Activated CD4-positive, alpha-beta T cell treated with anti-CD3 and anti-CD28 coated beads, Interleukin-2, amount 10 ng/mL, durations not matched to agents 24 days and 14 days (primary cell): Measurements from ENCODE around the gene STARD7. TPM values are rescaled to one million over a fixed set of nuclear protein-coding genes. Genes with fewer than 3 reads are reported as not detected.
A peak's percentile ranks its signal among the peaks of the same experiment; 100 is the strongest.
"Not testable (repeated sequence)": the region's sequence is repeated elsewhere in the genome, so short reads cannot be mapped to it uniquely, and the experiment has no call there.

Experiments
- DNase-seq: peaks from one replicate; pipeline ENCODE4 v3.0.0; 2022
- H3K27ac Mint-ChIP-seq: one replicate; pipeline ENCODE4 v1.8.0; 2022; ENCODE audit warnings: mild to moderate bottlenecking, mixed read lengths
- H3K27me3 Mint-ChIP-seq: one replicate; pipeline ENCODE4 v1.8.0; 2022; ENCODE audit warnings: mixed read lengths
- H3K36me3 Mint-ChIP-seq: one replicate; pipeline ENCODE4 v1.8.0; 2022; ENCODE audit warnings: low read depth, mild to moderate bottlenecking, mixed read lengths
- H3K4me1 Mint-ChIP-seq: one replicate; pipeline ENCODE4 v1.8.0; 2021; ENCODE audit warnings: mixed read lengths
- H3K4me3 Mint-ChIP-seq: one replicate; pipeline ENCODE4 v1.8.0; 2022; ENCODE audit warnings: mild to moderate bottlenecking, moderate library complexity, mixed read lengths
- H3K9me3 Mint-ChIP-seq: one replicate; pipeline ENCODE4 v1.8.0; 2021; ENCODE audit warnings: mixed read lengths
- intact Hi-C: fragments of 100-400 bp; cut with micrococcal nuclease; formaldehyde crosslinking; loops from one replicate; pipeline ENCODE4 v1.15.1; 2023
- total RNA-seq: library from RNA; stranded (reverse); gene quantifications from 2 replicates; pipeline ENCODE4 v1.2.3, GENCODE V29; 2022

STARD7 gene
- total RNA-seq, 1 donor from 2014 or later, result 212 TPM

DNA sequence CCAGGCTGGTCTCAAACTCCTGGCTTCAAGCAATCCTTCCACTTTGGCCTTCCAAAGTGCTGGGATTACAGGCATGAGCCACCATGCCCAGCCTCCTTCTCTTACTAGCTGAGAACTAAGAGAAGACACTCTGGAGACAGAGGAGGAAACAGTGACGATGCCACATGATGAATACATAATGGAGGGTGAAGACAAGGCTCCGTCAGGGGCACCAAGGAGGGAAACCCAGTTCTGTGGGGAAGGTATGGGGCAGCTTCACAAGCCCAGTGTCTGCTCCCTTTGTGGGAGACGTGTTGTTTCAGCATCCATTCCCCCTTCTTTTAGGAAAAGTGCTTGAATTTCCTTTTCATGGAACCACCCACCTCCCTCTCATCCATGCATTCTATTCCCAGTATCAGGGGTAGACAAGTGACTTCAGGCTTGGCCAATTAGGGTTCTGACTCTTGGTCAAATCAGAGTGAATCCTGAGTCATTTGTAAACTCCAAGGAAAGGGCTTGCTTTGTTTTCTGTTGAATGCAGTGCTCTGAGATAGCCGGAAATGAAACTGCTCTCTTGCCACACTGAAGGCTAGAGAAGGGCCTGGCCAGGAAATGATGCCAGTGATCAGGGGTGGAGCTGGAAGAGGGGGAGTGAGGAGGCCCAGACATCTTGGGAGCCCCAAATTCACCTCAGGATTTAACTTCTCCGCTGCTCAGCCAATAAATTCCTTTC lies 33.4 kb upstream of the STARD7 start:
- Mint-ChIP-seq H3K27ac (peak overlapping the region; percentile 93), H3K4me1 (peaks cover 45% of the 10 kb centered on the region), H3K27me3 (no peaks in the 10 kb centered on the region), H3K4me3 (peak overlapping the region; percentile 69), H3K36me3 (peaks cover 22% of the 10 kb centered on the region), H3K9me3 (peaks cover 9% of the 10 kb centered on the region)
- intact Hi-C loops, result loop anchor here (1.0 to 2.0 kb wide), 2 partner anchors 24 to 33 kb away; partner anchors contain the start of genes CIAO1 and STARD7
- DNase-seq, result peak; percentile 89

DNA sequence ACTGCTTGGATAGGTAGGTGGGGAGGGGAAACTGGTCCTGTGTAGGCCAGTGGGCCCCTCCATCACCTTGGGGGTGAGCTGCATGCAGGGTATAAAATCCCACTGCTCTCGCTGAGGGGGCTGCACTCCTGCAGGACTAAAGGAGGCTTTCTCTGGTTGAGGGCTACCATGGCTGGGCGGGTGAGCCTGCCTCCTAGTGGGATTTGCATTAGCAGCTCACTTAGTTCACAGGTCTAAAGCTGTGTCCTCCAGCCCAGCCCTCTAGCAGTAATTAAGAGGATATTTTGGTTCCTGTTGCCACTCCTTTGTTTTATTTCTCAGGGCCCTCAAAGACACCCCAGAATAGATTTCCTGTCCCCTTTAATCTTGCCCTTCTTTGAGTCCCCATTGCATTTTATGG lies 32.6 kb upstream of the STARD7 start:
- no peak for DNase-seq
- no peaks in the 10 kb centered on the region for H3K27me3 Mint-ChIP-seq
- peak overlapping the region; percentile 69 for H3K4me3 Mint-ChIP-seq
- H3K4me1 Mint-ChIP-seq, result peaks cover 39% of the 10 kb centered on the region
- peak overlapping the region; percentile 93 for H3K27ac Mint-ChIP-seq
- H3K36me3 Mint-ChIP-seq, result peaks cover 22% of the 10 kb centered on the region
- intact Hi-C loops, result no loop called here
- H3K9me3 Mint-ChIP-seq, result peaks cover 9% of the 10 kb centered on the region

DNA sequence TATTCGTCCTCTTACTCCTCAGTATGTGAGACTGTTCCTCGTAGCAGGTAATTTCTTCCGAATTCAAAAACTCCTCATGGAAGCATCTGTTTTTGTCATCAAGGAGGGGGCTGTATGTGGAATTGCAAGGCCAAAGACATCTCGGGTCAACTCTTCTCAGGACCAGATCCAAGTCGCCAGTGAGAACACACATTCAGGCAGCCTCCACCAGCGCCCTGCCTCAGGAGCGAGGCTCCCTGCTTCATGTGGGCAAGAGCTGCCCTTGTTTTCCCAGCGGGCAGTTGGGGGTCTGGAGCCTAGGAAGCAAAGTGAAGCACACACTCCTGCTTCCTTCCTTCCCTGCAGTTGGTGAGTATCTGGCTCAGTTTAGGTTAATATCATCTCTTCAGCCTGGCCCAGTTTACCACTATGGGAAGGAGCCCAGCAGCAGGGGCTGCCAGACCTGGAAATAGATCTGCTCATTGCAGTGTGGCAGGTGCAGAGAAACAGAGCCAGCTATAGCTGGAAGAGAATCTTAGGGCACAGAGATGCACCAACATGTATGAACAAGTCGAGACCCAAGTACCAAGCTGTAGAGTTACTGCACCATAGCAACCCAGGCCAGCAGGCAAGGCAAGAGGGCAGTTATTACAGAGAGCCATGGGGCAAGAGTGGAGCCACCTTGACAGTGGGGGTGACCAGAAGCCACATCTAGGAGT lies 31.9 kb upstream of the STARD7 start:
- Mint-ChIP-seq H3K4me1 (peaks cover 31% of the 10 kb centered on the region), H3K9me3 (peaks cover 2% of the 10 kb centered on the region), H3K27ac (peak overlapping the region; percentile 53), H3K36me3 (peaks cover 14% of the 10 kb centered on the region), H3K4me3 (no peak overlapping the region), H3K27me3 (no peaks in the 10 kb centered on the region)
- intact Hi-C loops, result no loop called here
- no peak for DNase-seq

DNA sequence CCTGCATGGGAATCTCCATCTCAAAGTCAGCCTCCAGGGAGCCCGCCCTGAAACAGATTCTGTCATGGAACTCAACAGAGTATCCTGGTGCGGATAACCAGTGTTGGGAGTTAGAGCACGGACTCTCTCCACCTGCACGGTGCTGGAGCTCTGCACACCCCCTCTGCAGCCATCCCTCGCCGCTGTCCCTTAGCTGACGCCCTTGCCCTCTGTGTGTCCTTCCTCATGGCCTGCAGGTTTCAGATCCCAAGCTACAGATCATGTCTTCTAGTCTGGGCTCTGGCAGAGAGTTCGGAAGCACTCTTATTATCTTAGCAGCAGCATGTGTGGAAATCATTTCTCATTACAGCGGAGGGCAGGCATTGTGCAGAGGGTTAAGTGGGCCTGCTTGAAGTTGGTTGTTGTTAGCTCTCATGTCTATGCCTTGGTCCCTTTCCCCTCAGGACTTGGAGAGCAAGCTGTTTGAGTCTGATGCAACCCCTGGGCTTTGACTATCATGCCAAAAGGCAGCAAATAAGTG lies 31.2 kb upstream of the STARD7 start:
- Mint-ChIP-seq H3K27me3 (no peaks in the 10 kb centered on the region), H3K4me1 (peaks cover 29% of the 10 kb centered on the region), H3K9me3 (no peaks in the 10 kb centered on the region), H3K36me3 (peaks cover 11% of the 10 kb centered on the region), H3K27ac (peak overlapping the region; percentile 66), H3K4me3 (no peak overlapping the region)
- DNase-seq, result no peak
- intact Hi-C loops, result no loop called here

DNA sequence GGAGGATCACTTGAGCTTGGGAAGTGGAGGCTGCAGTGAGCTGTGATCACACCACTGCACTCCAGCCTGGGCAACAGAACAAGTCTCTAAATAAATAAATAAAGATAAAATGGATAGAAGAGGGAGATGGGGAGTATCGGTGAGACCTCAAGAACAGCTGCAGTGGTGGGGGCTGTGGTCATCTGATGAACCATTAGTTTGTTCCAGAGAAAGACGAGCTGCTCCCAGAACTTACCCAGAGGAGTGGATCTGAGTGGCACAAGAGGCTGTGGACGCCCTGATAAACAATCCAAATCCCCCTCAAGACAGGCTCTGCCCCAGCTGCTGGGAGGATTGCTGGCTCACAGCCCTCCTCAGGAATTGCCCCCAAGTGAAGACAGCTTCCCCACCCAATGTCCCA lies 30.5 kb upstream of the STARD7 start:
- intact Hi-C loops, result no loop called here

DNA sequence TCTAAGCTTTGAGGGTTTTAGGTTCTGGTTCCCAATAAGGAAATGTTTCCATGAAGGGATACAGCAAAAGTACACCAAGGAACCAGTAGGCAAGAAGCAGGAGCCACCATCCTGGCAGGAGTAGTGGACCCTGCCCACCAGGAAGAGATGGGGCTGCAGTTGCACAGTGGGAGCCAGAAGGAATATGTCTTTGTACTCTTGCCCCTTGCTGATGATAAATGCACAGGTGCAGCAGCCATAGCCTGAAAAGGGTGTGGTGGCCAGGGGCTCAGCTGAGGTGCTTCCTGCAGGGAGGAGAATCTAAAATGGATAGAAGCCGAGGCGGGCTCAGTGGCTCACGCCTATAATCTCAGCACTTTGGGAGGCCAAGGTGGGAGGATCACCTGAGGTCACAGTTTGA lies 29.6 kb upstream of the STARD7 start:
- Mint-ChIP-seq H3K36me3 (peaks cover 5% of the 10 kb centered on the region), H3K9me3 (no peaks in the 10 kb centered on the region), H3K4me1 (peaks cover 27% of the 10 kb centered on the region), H3K27ac (no peak overlapping the region), H3K27me3 (no peaks in the 10 kb centered on the region), H3K4me3 (no peak overlapping the region)
- intact Hi-C loops, result no loop called here
- no peak for DNase-seq

More for the DNA sequence above, 30.5 kb upstream of the STARD7 start:
- no peak for DNase-seq
- Mint-ChIP-seq H3K4me3 (no peak overlapping the region), H3K4me1 (peaks cover 28% of the 10 kb centered on the region), H3K27ac (no peak overlapping the region), H3K27me3 (no peaks in the 10 kb centered on the region), H3K9me3 (no peaks in the 10 kb centered on the region), H3K36me3 (peaks cover 7% of the 10 kb centered on the region)

DNA sequence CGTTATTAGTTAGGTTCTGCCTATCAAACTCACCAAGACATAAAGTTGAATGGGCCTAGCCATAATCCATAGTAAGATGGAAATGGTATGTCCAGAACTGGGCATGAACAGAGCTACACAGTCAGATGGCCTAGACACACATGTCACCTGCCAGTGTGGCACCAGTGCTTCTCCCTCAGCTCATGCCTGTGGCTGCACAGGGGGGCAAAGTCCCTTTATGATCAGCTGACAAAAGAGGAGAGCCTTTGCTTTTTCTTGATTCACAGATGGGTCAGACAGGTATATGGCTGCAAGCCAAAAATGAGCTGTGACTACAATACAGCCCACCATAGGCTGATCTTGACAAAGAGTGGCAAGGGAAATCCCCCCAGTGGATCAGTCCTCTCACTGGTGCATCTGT lies 28.3 kb upstream of the STARD7 start:
- Mint-ChIP-seq H3K9me3 (no peaks in the 10 kb centered on the region), H3K4me1 (peaks cover 14% of the 10 kb centered on the region), H3K4me3 (no peak overlapping the region), H3K27ac (no peak overlapping the region), H3K36me3 (no peaks in the 10 kb centered on the region), H3K27me3 (no peaks in the 10 kb centered on the region)
- DNase-seq, result no peak
- intact Hi-C loops, result no loop called here

DNA sequence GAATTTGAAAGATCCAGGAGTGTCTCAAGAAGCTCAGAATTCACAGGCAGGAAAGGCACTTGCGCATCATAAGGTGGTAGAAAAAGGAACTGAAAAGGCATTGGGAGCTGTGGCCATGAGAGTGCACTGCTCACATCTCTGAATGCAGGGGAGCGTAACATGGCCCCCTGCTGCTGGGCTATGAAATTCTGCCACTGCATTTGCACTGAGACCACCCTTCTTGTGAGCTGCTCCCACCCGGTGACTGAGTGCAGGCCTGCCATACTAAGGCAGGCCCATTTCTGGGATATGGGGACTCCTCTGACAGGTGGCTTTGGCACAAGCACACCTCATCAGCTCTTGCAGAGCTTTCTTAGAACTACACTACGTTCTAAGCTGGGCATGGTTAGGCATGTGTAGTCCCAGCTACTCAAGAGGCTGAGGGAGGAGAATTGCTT lies 25.3 kb upstream of the STARD7 start:
- Mint-ChIP-seq H3K27ac (no peak overlapping the region), H3K9me3 (no peaks in the 10 kb centered on the region), H3K36me3 (no peaks in the 10 kb centered on the region), H3K4me3 (no peak overlapping the region), H3K4me1 (no peaks in the 10 kb centered on the region), H3K27me3 (no peaks in the 10 kb centered on the region)
- no peak for DNase-seq
- intact Hi-C loops, result no loop called here

DNA sequence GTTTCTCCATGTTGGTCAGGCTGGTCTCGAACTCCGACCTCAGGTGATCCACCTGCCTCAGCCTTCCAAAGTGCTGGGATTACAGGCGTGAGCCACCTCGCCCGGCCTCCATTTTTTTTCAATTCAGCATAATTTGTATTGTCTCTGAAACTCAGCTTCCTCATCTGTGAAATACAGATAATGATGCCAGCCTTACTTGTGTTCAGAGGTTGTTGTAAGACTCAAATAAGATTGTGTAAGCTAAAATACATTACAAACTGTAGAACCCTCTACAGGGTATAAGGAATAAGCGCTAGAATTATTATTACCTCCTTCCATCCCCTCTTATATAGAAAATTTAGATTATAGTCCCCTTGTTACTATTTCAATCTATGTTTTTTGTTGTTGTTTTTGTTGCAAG lies 24.8 kb upstream of the STARD7 start:
- no peaks in the 10 kb centered on the region for H3K9me3 Mint-ChIP-seq
- no peaks in the 10 kb centered on the region for H3K4me1 Mint-ChIP-seq
- H3K36me3 Mint-ChIP-seq, result no peaks in the 10 kb centered on the region
- intact Hi-C loops, result no loop called here
- H3K27me3 Mint-ChIP-seq, result no peaks in the 10 kb centered on the region
- H3K4me3 Mint-ChIP-seq, result no peak overlapping the region
- H3K27ac Mint-ChIP-seq, result no peak overlapping the region
- DNase-seq, result no peak

DNA sequence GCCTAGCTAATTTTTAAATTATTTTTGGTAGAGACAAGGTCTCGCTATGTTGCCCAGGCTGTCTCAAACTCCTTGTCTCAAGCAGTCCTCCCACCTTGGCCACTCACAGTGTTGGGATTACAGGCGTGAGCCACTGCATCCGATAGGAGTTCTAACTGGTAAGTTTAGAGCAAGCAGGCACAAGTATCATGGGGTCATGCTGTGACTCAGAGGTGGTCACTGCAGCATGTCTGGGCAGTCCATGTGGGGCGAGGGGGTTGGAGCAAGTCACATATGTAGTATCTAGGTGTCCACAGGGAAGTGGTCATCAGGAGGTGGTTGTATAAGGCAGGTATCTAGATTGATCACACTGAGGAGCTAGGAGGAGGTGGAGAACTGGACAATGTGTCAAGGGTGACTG lies 22.7 kb upstream of the STARD7 start:
- Mint-ChIP-seq H3K36me3 (no peaks in the 10 kb centered on the region), H3K9me3 (no peaks in the 10 kb centered on the region), H3K4me3 (no peak overlapping the region), H3K4me1 (no peaks in the 10 kb centered on the region), H3K27ac (no peak overlapping the region), H3K27me3 (no peaks in the 10 kb centered on the region)
- intact Hi-C loops, result no loop called here
- no peak for DNase-seq

DNA sequence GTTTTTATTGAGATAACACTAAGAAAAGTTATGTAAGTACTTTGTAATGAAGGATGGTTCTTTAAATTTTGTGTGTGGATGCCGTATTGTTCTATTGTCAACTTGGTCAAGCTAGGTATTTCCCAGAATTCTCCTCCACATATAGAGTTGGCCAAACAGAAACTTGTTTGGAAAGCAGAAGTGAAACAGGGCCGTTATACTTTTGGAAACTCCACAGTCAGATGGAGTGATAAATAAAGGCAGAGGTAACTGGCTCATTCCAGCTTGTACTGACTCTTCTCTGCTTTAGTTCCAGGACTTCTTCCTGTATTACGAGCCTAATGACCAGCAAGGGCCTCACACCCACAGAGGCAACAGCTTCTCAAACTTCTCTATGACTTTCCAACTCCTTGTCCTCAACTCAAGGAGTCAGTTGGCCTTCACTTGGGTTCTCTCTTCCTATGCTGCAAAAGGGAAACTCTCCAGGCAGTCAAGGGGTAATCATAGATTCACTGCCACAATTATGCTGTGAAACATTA lies 16.4 kb upstream of the STARD7 start:
- DNase-seq, result no peak
- intact Hi-C loops, result no loop called here
- Mint-ChIP-seq H3K9me3 (no peaks in the 10 kb centered on the region), H3K27me3 (no peaks in the 10 kb centered on the region), H3K4me1 (peaks cover 10% of the 10 kb centered on the region), H3K27ac (peak overlapping the region; percentile 72), H3K36me3 (no peaks in the 10 kb centered on the region), H3K4me3 (no peak overlapping the region)

DNA sequence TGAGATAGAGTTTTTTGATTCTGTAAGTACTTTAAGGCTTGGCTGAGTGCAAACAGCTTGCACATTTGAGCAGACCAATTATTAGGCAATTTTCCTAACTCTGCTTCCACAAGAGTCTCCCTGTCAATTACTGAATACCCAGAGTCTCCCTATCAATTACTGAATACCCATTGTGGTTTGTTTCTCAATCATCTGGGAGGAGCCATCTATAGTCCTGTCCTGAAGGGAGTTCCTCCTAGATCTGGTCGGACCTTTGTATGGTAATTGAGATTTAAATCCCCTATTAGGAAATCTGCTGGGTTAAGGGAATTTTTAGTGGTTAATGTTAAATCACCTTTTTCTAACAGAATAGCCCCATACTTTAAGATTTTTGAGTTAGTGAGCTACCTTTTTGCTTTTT lies 12.5 kb upstream of the STARD7 start:
- H3K9me3 Mint-ChIP-seq, H3K36me3 Mint-ChIP-seq, H3K4me1 Mint-ChIP-seq, H3K27me3 Mint-ChIP-seq, H3K4me3 Mint-ChIP-seq, DNase-seq, intact Hi-C loops, H3K27ac Mint-ChIP-seq: not testable (repeated sequence)

DNA sequence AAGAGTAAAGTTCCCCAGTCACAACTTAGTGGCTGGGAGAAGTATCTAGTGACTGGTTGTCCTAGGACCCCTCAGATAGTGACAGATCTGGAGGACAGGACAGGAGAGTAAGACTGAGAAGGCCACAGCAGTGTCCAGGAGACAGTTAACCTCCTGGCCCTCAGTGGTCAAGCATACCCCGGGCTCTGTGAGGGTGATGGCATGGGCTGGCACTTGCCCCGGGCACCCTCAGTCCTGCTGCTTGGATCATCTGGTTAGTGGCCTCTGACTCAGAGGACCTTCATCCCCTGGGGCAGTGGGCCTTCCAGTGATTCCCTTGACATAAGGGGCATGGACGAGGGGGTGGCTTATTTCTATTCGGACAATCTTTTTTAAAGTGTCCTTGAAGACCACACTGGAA lies 11.3 kb upstream of the STARD7 start:
- DNase-seq, H3K27me3 Mint-ChIP-seq, H3K4me3 Mint-ChIP-seq, H3K9me3 Mint-ChIP-seq, H3K27ac Mint-ChIP-seq, H3K4me1 Mint-ChIP-seq, H3K36me3 Mint-ChIP-seq, intact Hi-C loops: not testable (repeated sequence)

DNA sequence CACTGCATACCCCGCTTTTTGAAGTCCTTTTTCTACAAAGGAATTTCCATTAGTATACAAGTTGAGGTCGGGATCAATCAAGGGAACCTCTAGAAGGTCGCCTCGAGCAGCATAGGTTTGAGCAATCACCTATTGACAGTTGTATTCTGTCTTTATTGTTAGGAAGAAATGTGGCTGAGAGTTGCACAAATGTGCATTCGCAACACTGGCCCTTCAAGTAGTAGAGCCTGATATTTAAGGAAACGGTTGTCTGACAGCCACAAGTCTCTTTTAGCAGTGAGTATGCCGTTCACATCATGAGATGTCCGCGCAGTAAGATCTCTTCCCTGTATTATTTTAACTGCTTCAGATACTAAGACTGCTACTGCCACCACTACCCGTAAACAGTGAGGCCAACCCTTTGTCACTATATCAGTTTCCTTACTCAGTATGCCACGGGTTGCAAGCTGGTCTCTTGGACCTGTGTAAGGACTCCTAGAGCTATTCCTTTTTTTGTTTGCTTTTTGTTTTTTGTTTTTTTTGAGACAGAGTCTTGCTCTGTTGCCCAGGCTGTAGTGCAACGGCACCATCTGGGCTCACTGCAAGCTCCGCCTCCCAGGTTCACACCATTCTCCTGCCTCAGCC lies 10.0 kb upstream of the STARD7 start:
- Mint-ChIP-seq H3K9me3 (no peaks in the 10 kb centered on the region), H3K27ac (no peak overlapping the region), H3K4me1 (no peaks in the 10 kb centered on the region), H3K36me3 (no peaks in the 10 kb centered on the region), H3K27me3 (no peaks in the 10 kb centered on the region), H3K4me3 (no peak overlapping the region)
- no peak for DNase-seq
- intact Hi-C loops, result no loop called here
